HAP-1 (cell line): ENCODE results near the gene BEND2.
"Not testable (repeated sequence)": the region's sequence is repeated elsewhere in the genome, so short reads cannot be mapped to it uniquely, and the experiment has no call there.

Experiments
- DNase-seq, 2 experiments: peaks; one replicate each; pipeline ENCODE4 v3.0.0-alpha.2; 2016 to 2020; ENCODE audit warnings: low spot score in 2 of 2
- H3K27me3 ChIP-seq: fragments of 250-450 bp; sonication (Bioruptor Pico); 2 replicates; pipeline ENCODE4 v1.5.1; 2020; ENCODE audit warnings: low read depth, mild to moderate bottlenecking, moderate library complexity
- H3K36me3 ChIP-seq: fragments of 250-450 bp; sonication (Bioruptor Pico); replicated peaks from 2 replicates; pipeline ENCODE4 v1.5.1; 2020; ENCODE audit warnings: mild to moderate bottlenecking
- H3K4me1 ChIP-seq: fragments of 250-450 bp; sonication (Bioruptor Pico); 2 replicates; pipeline ENCODE4 v1.5.1; 2020; ENCODE audit warnings: mild to moderate bottlenecking
- H3K4me3 ChIP-seq: fragments of 250-450 bp; sonication (Bioruptor Pico); 2 replicates; pipeline ENCODE4 v1.5.1; 2020; ENCODE audit warnings: mild to moderate bottlenecking, moderate library complexity
- H3K9me3 ChIP-seq: fragments of 250-450 bp; sonication (Bioruptor Pico); 2 replicates; pipeline ENCODE4 v1.5.1; 2020; ENCODE audit warnings: mild to moderate bottlenecking, moderate library complexity
- in situ Hi-C: fragments of 300-500 bp; cut with MboI; formaldehyde crosslinking; loops from 3 replicates; pipeline ENCODE4 v1.14.3; 2020; ENCODE audit warnings: low sequenced_read_pairs, inconsistent platforms, mixed read lengths

Gene BEND2

GRCh38 chrX:18220786-18221185 lies at the start of gene BEND2:
BEND2 (minus strand) TSS chrX:18220886; CDS start chrX:18220750, 136 bp downstream.
- H3K27me3 ChIP-seq: no peaks in the 10 kb centered on the region
- no peak within 1 kb of the TSS for H3K4me3 ChIP-seq
- DNase-seq: no peak
- H3K9me3 ChIP-seq: peaks cover 2% of the 10 kb centered on the region; the same call in 1 of the 2 replicates
- no peaks in the 10 kb centered on the region for H3K36me3 ChIP-seq
- in situ Hi-C loops: no loop called here
- H3K4me1 ChIP-seq: no peaks in the 10 kb centered on the region

GRCh38 chrX:18255059-18255458 lies 34.4 kb upstream of the BEND2 start:
- H3K4me3 ChIP-seq: no peak overlapping the region
- H3K4me1 ChIP-seq: no peaks in the 10 kb centered on the region
- no peak for DNase-seq
- peaks cover 14% of the 10 kb centered on the region for H3K36me3 ChIP-seq
- in situ Hi-C loops: no loop called here
- H3K9me3 ChIP-seq: no peaks in the 10 kb centered on the region
- no peaks in the 10 kb centered on the region for H3K27me3 ChIP-seq

- Histone ChIP-seq H3K27me3 (no peaks in the 10 kb centered on the region), H3K9me3 (no peaks in the 10 kb centered on the region), H3K36me3 (peaks cover 17% of the 10 kb centered on the region), H3K4me3 (no peak overlapping the region), H3K4me1 (no peaks in the 10 kb centered on the region)
- in situ Hi-C loops: no loop called here
- DNase-seq: no peak
These were observed 32.1 kb upstream of the BEND2 start for GRCh38 chrX:18252644-18253359.

GRCh38 chrX:18229646-18230045 lies 9.0 kb upstream of the BEND2 start:
- H3K9me3 ChIP-seq, H3K27me3 ChIP-seq, H3K36me3 ChIP-seq, H3K4me3 ChIP-seq, H3K4me1 ChIP-seq, in situ Hi-C loops, DNase-seq: not testable (repeated sequence)

- no peaks in the 10 kb centered on the region for H3K9me3 ChIP-seq
- no peaks in the 10 kb centered on the region for H3K27me3 ChIP-seq
- H3K4me3 ChIP-seq: no peak overlapping the region
- DNase-seq: no peak
- no peaks in the 10 kb centered on the region for H3K4me1 ChIP-seq
- in situ Hi-C loops: no loop called here
- H3K36me3 ChIP-seq: no peaks in the 10 kb centered on the region
These were observed 7.4 kb upstream of the BEND2 start for GRCh38 chrX:18228069-18228468.

- H3K9me3 ChIP-seq: no peaks in the 10 kb centered on the region
- H3K4me3 ChIP-seq: no peak overlapping the region
- H3K4me1 ChIP-seq: no peaks in the 10 kb centered on the region
- in situ Hi-C loops: no loop called here
- no peaks in the 10 kb centered on the region for H3K27me3 ChIP-seq
- no peak for DNase-seq
- no peaks in the 10 kb centered on the region for H3K36me3 ChIP-seq
These were observed 6.8 kb upstream of the BEND2 start for GRCh38 chrX:18227458-18227857.

GRCh38 chrX:18210470-18210869 lies 10.2 kb downstream of the BEND2 start:
- Histone ChIP-seq H3K27me3 (peaks cover 2% of the 10 kb centered on the region; the same call in 1 of the 2 replicates), H3K4me1 (no peaks in the 10 kb centered on the region), H3K9me3 (no peaks in the 10 kb centered on the region), H3K36me3 (no peaks in the 10 kb centered on the region), H3K4me3 (no peak overlapping the region)
- peak in 1 of 2 experiments; percentile 14 for DNase-seq
- in situ Hi-C loops: no loop called here

GRCh38 chrX:18206657-18207056 lies 14.0 kb downstream of the BEND2 start:
- no peaks in the 10 kb centered on the region for H3K9me3 ChIP-seq

GRCh38 chrX:18203631-18204030 lies 17.1 kb downstream of the BEND2 start:
- H3K27me3 ChIP-seq: peaks cover 8% of the 10 kb centered on the region; the same call in 1 of the 2 replicates
- no peaks in the 10 kb centered on the region for H3K36me3 ChIP-seq
- in situ Hi-C loops: no loop called here
- H3K4me1 ChIP-seq: no peaks in the 10 kb centered on the region
- no peaks in the 10 kb centered on the region for H3K9me3 ChIP-seq
- no peak for DNase-seq
- H3K4me3 ChIP-seq: no peak overlapping the region

More at GRCh38 chrX:18206657-18207056, 14.0 kb downstream of the BEND2 start:
- Histone ChIP-seq H3K27me3 (peaks cover 10% of the 10 kb centered on the region), H3K4me3 (no peak overlapping the region), H3K36me3 (no peaks in the 10 kb centered on the region), H3K4me1 (no peaks in the 10 kb centered on the region)
- in situ Hi-C loops: no loop called here
- DNase-seq: no peak

- Histone ChIP-seq H3K4me1 (no peaks in the 10 kb centered on the region), H3K36me3 (no peaks in the 10 kb centered on the region), H3K9me3 (no peaks in the 10 kb centered on the region), H3K4me3 (no peak overlapping the region), H3K27me3 (peaks cover 3% of the 10 kb centered on the region)
- no peak for DNase-seq
- in situ Hi-C loops: no loop called here
These were observed 26.0 kb downstream of the BEND2 start for GRCh38 chrX:18194688-18195087.

GRCh38 chrX:18179446-18179845 lies 41.2 kb downstream of the BEND2 start:
- Histone ChIP-seq H3K36me3 (no peaks in the 10 kb centered on the region), H3K27me3 (no peaks in the 10 kb centered on the region), H3K4me1 (no peaks in the 10 kb centered on the region), H3K4me3 (no peak overlapping the region), H3K9me3 (no peaks in the 10 kb centered on the region)
- in situ Hi-C loops: no loop called here
- DNase-seq: no peak

- H3K4me3 ChIP-seq: no peak overlapping the region
- in situ Hi-C loops: no loop called here
- H3K4me1 ChIP-seq: no peaks in the 10 kb centered on the region
- no peaks in the 10 kb centered on the region; the same call in 1 of the 2 replicates for H3K27me3 ChIP-seq
- H3K9me3 ChIP-seq: no peaks in the 10 kb centered on the region
- no peak for DNase-seq
- no peaks in the 10 kb centered on the region for H3K36me3 ChIP-seq
These were observed 45.7 kb downstream of the BEND2 start for GRCh38 chrX:18174971-18175370.

GRCh38 chrX:18174209-18174608 lies 46.5 kb downstream of the BEND2 start:
- Histone ChIP-seq H3K9me3 (no peaks in the 10 kb centered on the region), H3K27me3 (no peaks in the 10 kb centered on the region; the same call in 1 of the 2 replicates), H3K4me3 (no peak overlapping the region), H3K36me3 (no peaks in the 10 kb centered on the region), H3K4me1 (no peaks in the 10 kb centered on the region)
- DNase-seq: no peak
- in situ Hi-C loops: no loop called here

- in situ Hi-C loops: no loop called here
- Histone ChIP-seq H3K4me3 (no peak overlapping the region), H3K36me3 (no peaks in the 10 kb centered on the region), H3K4me1 (no peaks in the 10 kb centered on the region), H3K27me3 (no peaks in the 10 kb centered on the region; the same call in 1 of the 2 replicates), H3K9me3 (no peaks in the 10 kb centered on the region)
- no peak for DNase-seq
These were observed 47.0 kb downstream of the BEND2 start for GRCh38 chrX:18173494-18174180.
